NCI-H526 treated with DMSO at 0.1 percent for 48 hours (cell line): ENCODE measurements around the gene SLC10A1.
"Not testable (repeated sequence)": the region's sequence is repeated elsewhere in the genome, so short reads cannot be mapped to it uniquely, and the experiment has no call there.

Experiments
- DNase-seq: peaks from one replicate; lab custom pipeline; 2025; lab: John Stamatoyannopoulos, UW

SLC10A1 gene

DNA sequence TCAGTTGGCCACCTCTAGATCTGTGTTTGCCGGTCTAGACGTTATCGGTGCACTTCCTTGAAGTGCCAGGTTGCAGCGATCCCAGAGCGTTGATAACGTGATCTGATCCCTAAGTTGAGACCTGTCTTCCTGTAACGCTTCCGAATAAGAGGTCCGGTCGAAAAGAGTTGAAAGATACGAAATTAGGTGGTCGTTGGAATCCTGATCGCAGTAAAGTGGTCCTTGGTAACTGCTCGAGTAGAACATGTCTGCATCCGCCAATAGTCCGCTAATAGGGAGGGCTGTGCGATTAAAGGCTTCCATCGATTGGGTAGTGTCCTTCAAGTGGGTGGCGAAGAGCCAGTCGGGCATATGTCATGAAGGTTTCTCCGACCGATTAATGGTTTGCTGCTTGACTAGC lies 27.4 kb downstream of the SLC10A1 start:
- no peak for DNase-seq

- no peak for DNase-seq
Measured at GRCh38 chr14:69768873-69769272, 28.2 kb downstream of the SLC10A1 start.

DNA sequence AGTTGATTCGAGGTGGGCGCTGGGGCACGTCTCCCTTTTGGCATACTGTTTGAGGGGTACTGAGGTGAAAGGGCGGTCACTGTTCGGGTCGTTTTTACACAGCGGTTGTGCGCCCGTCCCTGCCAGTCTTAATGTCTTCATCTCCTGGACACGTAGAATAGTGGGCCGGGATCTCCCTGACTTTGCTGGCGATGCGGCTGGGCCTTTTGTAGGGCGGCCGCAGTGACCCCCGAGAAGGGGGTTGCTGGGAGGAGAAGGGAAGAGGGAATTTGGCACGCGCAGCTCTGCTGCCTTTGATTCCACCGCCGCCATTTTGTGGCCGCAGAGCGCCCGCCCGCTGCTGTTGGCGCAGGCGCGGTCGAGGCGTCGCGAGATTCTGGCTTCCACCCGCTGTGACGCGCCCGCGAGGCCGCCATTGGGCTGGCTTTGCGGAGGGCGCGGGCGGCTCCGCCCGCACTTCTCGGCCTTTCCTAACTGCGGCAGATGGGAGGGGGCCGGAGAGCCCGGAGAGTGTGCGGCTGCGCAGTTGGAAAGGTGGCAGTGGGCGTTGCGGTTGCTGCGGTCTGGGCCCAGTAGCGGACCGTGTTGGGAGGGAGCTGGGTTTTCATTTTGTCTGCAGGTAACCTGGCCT lies 29.6 kb downstream of the SLC10A1 start:
- DNase-seq, result peak; percentile 78

DNA sequence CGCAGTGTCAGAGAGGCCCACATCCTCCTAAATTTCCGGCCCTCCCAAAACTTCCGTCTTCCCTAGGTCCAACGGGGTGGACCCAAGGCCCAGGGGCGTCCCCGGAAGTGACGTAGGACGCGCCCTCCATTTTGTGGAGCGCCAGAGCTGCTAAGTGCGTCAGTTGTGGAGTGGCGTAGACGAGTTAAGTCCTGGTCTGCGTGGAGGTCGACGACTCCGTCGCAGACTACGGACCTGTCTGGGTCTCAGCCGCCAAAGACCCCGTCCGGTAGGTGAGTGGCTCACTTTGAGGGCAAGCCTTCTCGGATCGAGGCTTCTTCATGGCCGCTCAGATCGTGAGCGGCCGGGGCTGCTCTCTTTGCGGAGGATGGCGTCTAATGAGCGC lies 30.1 kb downstream of the SLC10A1 start, which contains the start of gene SRSF5:
TSS of gene SRSF5 (plus strand) at position 159 of the 385 bp plus-strand sequence. CDS start 1,015 bp downstream, outside the sequence.
- DNase-seq, result peak; percentile 79

- no peak for DNase-seq
Measured at GRCh38 chr14:69763761-69764510, 33.1 kb downstream of the SLC10A1 start.

GRCh38 chr14:69760810-69761209 lies 36.2 kb downstream of the SLC10A1 start:
- DNase-seq, result no peak

GRCh38 chr14:69756298-69756697 lies 40.7 kb downstream of the SLC10A1 start:
- DNase-seq, result no peak

- no peak for DNase-seq
Measured at GRCh38 chr14:69755784-69756183, 41.3 kb downstream of the SLC10A1 start.

DNA sequence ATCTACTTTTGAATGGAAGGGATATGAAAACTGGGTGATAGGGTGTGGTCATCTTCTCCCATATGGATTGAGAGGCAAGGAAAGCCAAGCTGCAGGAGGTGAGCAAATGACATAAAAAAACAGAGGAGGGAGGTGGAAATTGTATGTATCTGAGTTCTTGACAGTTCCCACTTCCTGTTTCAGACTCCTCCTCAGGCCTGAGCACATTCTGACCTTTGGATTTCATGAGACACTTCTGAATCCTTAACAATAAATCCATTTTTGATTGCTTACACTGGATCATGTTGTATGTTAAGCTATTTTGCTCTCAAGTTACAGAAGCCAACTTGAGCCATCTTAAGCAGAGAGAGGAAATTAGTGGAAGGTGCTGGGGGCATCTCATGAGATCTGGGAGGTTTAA lies 41.7 kb downstream of the SLC10A1 start:
- no peak for DNase-seq

- DNase-seq, result no peak
Measured at GRCh38 chr14:69754487-69754886, 42.6 kb downstream of the SLC10A1 start.

DNA sequence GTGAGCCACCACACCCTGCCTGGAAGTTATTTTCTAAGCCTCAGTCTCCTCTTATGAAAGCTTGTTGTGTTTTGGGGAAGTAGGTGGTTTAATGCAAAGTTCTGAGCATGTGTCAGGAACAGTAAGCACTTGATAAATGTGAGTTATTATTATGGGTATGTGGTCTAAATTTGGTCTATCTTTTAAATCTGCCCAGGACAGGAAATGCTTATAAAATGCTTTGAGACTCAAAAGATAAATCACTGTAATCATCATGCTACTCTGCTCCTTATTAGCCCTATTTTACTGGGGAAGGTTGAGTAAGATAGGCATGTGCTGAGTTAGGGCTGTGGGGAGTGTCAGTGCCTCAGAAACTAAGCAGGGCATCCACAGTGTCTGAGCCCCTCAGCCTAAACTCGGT lies 43.2 kb downstream of the SLC10A1 start:
- no peak for DNase-seq

DNA sequence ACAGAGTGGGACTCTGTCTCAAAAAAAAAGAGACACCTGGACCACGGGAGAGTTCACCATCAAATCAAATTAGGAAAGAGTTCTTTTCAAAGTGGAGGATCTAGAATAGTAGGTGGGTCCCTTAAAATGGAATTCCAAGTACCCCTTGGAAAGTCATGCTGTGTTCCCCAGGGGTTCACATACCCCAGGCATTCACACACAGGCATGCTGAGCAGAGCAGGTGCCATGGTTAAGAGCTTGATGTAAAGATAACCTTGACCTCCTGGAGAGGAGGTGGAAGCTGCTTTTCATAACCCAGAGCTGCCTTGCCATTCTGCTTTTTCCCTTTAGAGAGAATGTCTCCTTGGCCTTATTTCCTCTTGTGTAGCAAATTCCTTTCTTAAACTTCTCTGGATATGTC lies 44.3 kb downstream of the SLC10A1 start:
- no peak for DNase-seq

- DNase-seq, result no peak
Measured at GRCh38 chr14:69750495-69750894, 46.5 kb downstream of the SLC10A1 start.

DNA sequence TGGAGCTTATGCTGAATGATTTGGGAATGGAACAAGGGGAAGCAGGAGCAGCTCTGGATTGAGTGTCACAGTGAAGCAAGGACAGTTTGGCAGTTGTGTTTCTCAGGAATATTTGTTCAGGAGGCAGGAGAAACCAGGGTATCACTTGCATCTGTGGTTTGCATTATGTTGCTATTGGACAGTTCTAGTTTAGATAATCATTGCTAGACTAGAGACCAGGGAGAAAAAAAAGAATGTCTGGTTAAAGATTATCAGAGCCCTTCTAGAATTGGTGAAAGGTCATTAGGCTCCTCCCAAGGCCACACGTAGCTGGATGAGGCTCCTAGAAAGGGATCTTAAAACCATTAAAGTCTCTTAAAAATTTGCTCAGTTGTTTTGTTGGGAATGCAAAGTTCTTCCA lies 47.1 kb downstream of the SLC10A1 start:
- DNase-seq, result no peak

DNA sequence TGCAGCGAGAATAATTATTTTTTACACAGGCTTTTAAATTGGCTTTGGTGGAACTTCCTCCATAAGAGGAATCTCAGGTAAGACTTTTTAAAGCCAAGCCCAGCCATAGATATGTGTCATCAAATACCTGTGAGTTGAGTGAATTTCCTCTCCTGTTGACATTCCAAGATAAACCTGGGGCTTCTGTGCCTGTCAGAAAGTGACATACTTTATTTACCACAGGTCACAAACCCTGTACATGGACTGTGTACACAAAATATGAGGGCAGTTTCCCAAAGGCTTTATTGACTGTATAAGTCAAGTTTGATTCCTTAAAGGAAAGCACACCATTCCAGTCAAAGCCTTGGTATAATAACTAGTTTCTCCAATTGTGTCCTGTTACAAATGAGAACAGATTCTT lies 56.0 kb downstream of the SLC10A1 start:
- no peak for DNase-seq

DNA sequence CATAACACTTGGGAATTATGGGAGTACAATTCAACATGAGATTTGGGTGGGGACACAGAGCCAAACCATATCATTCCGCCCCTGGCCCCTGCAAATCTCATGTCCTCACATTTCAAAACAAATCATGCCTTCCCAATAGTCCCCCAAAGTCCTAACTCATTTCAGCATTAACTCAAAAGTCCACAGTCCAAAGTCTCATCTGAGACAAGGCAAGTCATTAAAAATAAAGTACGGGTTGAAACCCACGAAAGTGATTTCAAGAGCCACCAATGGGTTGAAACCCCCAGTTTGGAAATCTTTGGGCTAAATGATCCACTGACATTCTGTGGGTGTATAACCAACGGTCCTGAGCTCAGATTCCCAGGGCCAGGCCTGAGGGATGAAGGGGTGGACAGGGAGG lies 60.6 kb downstream of the SLC10A1 start:
- not testable (repeated sequence) for DNase-seq

GRCh38 chr14:69731919-69732598 lies 65.0 kb downstream of the SLC10A1 start:
- not testable (repeated sequence) for DNase-seq

- DNase-seq, result no peak
Measured at GRCh38 chr14:69727860-69728259, 69.2 kb downstream of the SLC10A1 start.

GRCh38 chr14:69726761-69727511 lies 70.1 kb downstream of the SLC10A1 start:
- DNase-seq, result peak; percentile 39
